Activated CD8-positive, alpha-beta memory T cell treated with anti-CD3 and anti-CD28 coated beads, Interleukin-2, amount 50 U/mL, for 24 hours (primary cell): ENCODE results near the gene TUBGCP2.

Source experiments
- DNase-seq: peaks from one replicate; pipeline ENCODE4 v3.0.0-alpha.2; 2020; ENCODE audit errors: extremely low read depth

Gene TUBGCP2

GRCh38 chr10:133343558-133343957, 34.9 kb upstream of the TUBGCP2 start:
- DNase-seq = no peak

GRCh38 chr10:133342942-133343341, 34.3 kb upstream of the TUBGCP2 start:
- DNase-seq = no peak

- no peak for DNase-seq
Measured at GRCh38 chr10:133341983-133342382, 33.3 kb upstream of the TUBGCP2 start.

GRCh38 chr10:133339708-133340380, 31.2 kb upstream of the TUBGCP2 start:
- DNase-seq = no peak

GRCh38 chr10:133338080-133339071, 29.7 kb upstream of the TUBGCP2 start:
- DNase-seq = no peak

- DNase-seq = no peak
Measured at GRCh38 chr10:133337370-133337725, 28.7 kb upstream of the TUBGCP2 start.

GRCh38 chr10:133336577-133337369, 28.1 kb upstream of the TUBGCP2 start, which contains the start of gene CALY:
CALY (minus strand) TSS chr10:133336896; CDS start chr10:133328989, 7,907 bp downstream.
- no peak for DNase-seq

- no peak for DNase-seq
Measured at GRCh38 chr10:133336118-133336576, 27.5 kb upstream of the TUBGCP2 start.

GRCh38 chr10:133335246-133336117, 26.8 kb upstream of the TUBGCP2 start:
- no peak for DNase-seq

- DNase-seq = no peak
Measured at GRCh38 chr10:133334503-133335245, 26.0 kb upstream of the TUBGCP2 start.

- DNase-seq = no peak
Measured at GRCh38 chr10:133332936-133333699, 24.4 kb upstream of the TUBGCP2 start.

GRCh38 chr10:133329491-133330202, 21.0 kb upstream of the TUBGCP2 start:
- peak; percentile 58 for DNase-seq

- no peak for DNase-seq
Measured at GRCh38 chr10:133328358-133329343, 20.0 kb upstream of the TUBGCP2 start.

GRCh38 chr10:133327651-133328357, 19.1 kb upstream of the TUBGCP2 start:
- no peak for DNase-seq

- no peak for DNase-seq
Measured at GRCh38 chr10:133326745-133327650, 18.3 kb upstream of the TUBGCP2 start.

- DNase-seq = no peak
Measured at GRCh38 chr10:133326223-133326551, 17.5 kb upstream of the TUBGCP2 start.
